NCI-H774 (cell line): ENCODE results near the gene KRT17.
"Not testable (repeated sequence)": the region's sequence is repeated elsewhere in the genome, so short reads cannot be mapped to it uniquely, and the experiment has no call there.

Experiments
- DNase-seq: peaks from one replicate; lab custom pipeline; 2025; lab: John Stamatoyannopoulos, UW

The KRT17 gene

DNA sequence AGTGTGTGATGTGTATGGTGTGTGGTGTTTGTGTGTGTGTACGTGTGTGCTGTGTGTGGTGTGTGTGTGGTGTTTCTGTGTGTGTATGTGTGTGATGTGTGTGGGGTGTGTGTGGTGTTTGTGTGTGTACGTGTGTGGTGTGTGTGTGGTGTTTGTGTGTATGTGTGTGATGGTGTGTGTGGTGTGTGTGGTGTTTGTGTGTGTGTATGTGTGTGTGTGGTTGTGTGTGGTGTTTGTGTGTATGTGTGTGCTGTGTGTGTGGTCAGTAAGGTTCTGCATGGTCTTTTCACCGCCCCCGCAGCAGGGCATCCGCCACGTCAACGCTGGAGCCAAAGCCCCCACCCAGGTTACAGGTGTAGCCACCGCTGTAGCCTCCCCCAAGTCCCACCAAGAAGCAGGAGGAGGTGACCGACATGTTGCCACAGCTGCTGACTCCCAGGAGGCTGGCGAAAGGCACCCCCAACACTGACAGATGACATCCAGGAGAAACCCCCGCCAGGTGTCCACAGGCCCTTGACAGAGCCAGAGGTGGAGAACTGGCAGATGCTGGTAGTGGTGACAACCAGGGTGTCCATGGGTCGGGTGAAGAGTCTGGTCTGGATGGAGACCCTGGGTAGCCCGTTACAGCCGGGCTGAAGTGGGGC is 9.3 kb upstream of the KRT17 start:
- DNase-seq = no peak

DNA sequence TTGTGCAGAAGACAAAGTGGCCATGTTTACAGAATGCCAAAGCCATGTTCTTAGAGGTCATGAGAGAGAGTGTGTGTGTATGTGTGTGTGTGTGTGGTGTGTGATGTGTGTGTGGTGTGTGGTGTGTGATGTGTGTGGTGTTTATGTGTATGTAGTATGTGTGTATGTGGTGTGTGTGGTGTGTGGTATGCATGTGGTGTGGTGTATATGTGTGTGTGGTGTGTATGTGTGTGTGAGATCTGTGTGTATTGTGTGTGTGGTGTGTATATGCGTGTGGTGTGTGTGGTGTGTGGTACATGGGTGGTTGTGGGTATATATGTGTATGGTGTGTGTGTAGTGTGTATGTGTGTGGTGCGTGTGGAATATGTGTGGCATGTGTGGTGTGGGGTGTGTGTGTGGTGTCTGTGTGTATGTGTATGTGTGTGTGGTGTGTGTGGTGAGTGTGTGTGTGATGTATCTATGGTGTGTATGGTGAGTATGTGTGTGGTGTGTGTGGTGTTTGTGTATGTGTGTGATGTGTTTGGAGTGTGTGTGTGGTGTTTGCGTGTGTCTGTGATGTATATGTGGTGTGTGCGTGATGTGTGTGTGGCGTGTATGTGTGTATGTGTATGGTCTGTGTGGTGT is 8.2 kb upstream of the KRT17 start:
- DNase-seq = no peak

DNA sequence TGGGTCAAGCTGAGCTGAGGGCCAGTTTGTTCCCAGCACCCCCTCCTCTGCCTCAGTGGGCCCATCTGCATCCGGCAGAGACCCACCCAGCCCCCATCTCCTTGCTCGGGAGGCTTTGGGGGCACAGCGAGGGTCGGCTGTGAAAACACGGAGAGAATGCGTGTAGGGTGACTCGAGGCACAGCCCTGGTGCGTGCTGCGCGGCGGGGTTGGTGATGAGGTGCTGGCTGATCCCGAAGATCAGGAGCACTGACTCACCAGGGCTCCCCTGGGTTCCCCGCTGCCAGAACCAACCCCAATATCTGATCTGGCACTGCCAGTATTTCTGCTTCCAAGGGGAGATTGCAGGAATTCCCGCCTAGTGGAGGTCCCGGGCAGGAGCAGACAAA is 7.5 kb upstream of the KRT17 start:
- no peak for DNase-seq

DNA sequence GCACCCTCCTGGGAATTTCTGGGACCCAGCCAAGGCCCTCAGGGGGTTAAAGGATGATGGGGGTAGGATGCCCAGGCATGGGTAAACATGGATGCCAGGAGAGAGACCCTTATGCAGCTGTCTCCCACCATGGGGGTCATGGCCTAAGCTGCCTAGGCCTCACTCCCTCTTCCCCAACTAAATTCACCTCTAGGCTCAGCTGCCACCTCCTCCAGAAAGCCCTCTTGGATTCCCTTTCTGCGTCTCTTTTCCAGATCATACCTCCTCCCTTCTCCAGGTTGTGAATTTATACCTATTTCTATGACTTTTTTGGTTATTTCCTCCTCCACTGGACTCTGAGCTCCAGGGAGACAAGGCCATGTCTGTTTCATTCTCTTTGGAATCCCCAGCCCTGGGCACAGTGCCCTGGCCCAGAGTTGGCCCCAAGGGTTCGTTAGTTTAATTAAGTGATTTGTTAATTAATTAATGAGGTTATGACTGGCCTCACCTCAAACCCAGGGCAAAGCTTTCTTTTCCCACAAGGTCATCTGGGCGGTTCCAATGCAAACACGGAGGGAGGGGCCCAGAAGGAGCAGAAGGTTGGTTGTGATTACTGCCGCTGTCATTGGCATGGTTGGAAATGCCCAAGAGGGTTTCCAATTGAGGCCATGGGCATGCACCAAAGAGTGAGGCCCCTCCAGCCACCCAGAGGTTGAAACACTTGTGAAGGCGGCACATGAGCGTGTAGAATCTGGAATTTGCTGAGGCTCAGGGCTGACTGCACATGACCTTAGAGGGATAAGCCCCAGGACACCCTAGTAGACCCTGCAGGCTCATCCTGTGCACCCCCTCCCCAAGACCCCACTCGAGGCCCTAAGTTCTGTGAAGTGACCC is 6.9 kb upstream of the KRT17 start:
- DNase-seq = no peak

DNA sequence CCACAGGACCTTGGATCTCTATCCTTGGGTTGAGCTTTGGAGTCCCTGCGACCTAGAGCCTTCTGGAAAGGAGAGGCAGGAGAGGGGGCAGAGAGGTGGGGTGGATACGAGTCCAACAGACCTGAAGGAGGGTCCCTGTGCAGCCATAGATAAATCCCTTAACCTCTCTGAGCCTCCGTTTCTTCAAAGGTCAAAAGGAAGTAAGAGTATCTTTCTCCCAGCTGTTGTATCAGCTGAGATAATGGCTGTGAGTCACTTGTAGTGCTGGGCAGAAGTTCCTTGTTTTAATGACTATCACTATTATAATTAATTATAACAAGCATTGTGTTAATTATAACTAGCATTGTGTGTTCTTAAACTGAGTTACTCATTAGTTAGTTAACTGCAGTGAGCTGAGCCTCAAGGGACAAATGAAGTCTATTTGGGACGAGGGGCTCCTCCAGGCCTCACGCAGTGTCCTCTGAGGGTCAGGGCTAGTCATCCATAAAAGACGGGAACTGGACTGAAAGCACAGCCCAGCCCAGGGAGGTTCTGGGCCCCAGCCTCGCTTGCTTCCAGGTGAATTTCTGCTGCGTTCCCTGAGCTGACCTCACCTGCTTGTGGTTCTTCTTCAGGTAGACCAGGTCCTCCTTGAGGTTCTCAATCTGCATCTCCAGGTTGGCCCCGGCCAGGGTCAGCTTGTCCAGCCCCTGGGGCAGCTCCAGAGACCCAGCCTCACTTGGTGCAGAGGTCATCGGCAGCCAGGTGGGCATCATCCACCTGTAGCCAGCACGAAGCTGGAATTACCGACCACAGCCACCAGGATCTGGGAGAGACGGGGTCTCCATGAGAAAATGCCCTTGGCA is 5.7 kb upstream of the KRT17 start:
- DNase-seq = no peak

DNA sequence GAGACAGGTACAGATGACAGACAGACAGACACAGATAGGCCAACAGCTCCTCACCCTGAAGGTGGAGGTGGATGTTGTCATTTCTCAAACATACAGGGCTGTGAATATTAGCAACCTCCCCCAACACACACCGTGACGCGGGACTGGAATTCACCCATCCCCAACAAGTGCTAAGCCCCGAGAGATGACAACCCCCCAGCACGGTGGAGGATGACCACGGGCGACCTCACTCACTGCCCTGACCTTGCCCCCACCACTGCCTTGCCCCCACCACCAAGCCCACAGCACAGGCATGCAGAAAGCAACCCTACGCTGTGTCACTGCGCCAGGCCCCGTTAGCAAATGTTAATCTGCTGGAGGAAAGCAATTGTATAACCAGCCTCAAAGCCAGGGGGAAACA is 4.9 kb upstream of the KRT17 start:
- DNase-seq = no peak

DNA sequence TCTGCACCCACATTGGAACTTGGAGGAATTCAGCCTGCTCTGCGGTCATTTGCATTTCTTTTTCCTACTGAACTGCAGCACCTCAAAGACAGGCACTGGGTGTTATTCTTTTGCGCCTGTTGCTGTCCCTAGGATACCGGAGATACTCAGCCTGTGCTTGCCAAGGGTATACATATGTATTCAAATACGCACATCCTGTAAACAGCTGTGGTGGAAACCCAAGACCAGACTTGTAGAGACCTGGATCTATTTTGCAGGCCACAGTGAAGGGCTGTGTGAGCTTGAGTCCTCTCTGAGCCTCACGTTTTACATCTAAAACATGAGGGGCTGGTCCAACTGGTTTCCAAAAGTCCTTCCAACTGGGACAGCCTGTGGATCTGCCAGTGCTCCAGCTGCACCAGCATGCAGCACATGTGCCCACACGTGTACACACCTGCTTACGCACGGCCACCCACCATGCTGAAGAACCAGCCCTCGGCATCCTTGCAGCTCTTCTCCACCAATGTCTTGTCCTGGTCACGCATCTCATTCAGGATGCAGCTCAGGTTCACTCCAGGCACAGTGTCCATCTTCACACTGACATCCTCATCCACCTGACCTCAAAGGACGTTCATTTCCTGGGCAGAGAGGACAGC is 4.4 kb upstream of the KRT17 start:
- not testable (repeated sequence) for DNase-seq

DNA sequence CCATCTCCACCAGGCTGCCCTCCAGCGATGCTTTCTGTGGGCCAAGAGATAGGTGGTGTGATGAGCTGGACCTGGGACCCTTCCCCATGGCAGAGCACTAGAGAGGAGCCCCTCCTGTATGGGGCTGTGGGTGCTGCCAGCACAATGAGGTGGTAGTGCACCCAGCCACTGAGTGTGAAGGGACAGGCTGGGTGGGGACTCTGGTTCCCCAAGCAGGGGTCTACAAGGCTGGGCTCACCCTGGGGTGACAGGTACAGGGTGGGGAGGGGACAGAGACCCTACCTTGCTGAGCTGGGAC is 3.6 kb upstream of the KRT17 start:
- DNase-seq = not testable (repeated sequence)

DNA sequence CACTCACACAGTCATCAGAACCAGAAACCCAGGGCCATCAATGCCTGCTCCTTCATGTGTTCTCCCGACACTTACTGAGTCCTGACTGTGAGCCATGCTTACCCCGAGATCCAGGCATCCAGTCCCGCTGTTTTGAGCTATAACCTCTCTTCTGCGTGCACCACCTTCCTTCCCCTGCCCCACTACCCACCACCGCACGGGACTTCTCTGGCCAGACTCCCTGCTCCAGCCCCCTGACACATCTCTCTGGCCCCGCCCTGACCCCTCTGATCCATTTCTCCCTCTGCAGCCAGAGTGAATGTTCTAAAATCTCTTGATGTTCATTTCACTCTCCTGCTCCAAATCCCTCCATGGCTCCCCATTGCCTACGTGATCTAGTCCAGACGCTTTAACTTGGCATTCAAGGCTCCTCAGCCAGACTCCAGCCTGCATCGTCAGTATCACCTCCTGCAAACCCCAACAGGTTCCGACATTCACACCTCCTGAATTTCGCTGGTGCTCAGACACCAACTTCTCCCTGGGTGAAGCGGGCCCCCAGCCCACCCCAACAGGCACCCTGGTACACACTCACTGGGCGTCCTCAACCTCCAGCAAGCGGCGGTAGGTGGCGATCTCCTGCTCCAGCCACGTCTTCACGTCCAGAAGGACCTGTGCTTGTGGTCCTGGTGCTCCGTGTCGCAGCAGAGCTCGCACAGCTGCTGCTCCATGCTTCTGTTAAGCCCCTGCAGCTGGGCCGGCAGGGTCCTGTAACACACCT is 3.1 kb upstream of the KRT17 start:
- no peak for DNase-seq

DNA sequence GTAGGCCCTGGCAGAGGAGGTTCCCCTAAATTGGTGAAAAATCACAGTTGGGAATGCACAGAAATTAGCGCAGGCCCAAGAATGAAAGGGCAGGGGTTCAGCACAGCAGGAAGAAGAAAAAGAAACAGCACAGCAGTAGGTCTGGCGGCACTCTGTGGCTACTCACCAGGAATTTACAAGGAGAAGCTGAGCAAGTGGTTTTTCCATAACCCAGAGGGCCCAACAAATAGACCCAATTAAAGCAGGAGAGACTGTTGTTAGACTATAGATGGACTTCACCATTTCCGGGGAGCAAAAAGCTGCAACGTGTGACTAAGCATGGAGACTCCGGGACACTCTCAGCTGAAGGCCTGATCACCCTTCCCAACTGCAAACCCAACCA is 2.5 kb upstream of the KRT17 start:
- not testable (repeated sequence) for DNase-seq

DNA sequence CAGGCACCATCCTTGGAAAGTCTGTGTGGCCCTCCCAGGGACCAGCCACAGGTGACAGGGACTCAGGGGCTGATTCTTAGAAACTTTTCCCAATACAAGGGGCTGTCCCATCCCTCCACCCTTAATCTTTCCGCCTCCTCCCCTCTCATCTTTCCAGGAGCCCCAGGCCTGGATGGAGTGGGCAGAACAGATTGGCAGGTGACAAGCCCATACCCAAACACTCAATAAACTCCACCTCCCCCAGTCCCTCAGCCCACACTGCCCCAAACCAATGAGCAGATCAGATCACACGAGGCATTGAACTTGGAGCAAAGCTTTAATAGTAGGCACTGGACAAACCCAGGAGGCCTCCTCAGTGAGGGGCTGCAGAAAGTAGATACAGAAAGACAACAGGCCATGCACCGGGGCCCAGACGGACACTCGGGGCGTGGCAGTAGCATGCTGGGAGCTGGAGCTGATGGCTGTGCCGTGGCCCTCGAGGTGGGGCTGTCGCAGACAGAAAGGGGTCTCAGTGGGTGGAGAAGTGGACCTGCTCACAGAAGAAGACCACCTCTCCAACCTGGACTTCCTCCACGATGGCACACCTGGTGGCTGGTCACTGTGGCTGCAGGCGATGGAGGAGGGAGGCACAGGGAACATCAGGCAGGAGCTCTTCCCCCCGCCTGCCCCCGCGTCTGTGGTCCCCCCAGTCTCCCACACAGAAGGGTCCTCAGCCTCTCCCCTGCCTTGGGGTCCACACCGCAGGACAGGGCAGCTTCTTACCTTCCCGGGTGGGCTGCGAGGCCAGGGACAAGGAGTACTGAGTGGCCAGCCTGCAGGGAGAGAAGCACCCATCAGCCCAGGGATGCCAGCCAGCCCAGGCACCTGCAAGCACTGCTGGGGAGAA is 1.9 kb upstream of the KRT17 start:
- not testable (repeated sequence) for DNase-seq

DNA sequence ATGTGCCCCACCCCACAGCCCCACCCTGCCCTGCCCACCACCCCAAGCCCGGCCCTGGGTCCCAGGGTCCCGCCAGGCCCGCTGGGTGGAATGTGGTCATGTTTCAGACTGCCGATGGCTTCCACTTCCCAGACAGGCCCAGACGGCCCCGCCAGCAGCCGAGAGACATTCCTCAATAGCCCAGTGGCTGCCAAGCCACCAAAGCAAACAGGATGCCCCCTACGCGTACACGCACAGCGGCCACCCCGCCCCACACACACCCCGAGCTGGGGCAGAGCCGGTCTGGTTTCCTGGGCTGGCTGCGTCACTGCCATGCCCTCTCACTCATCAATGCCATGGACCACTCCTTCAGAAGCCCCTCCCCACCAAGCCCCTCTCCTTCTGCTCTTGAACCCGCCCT is 1.2 kb upstream of the KRT17 start:
- DNase-seq = no peak

DNA sequence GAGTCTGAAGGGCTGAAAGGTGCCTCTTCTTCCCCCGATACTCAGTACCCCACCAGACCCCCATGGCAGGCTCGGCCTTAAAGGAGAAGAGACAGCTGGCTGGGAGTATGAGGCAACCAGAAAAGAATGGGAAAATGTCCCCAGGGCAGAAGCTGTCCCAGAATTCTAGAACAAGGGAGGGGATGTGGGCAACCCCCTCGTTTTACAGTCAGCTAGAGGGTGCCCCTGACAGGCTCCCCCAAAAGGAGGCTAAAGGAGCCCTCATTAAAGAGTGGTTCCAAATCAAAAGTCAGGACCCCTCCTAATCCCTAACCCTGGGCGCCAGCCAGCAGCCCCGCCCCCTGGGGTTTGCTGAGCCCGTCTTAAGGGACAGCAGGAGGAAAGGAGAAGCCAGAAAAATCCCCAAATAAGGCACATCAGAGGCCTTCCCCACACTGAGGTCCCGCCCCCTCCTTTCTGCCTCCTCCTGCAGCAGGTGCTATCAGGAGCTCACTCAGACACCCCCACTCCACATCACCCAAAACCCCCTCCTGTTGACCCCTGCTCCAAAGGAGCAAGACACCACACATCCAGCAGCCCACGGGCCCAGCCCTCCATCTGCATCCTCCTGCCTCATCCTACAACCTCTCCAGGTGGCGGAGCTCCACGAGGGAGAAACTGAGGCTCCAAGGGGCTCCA is 1.1 kb downstream of the KRT17 start:
- not testable (repeated sequence) for DNase-seq

DNA sequence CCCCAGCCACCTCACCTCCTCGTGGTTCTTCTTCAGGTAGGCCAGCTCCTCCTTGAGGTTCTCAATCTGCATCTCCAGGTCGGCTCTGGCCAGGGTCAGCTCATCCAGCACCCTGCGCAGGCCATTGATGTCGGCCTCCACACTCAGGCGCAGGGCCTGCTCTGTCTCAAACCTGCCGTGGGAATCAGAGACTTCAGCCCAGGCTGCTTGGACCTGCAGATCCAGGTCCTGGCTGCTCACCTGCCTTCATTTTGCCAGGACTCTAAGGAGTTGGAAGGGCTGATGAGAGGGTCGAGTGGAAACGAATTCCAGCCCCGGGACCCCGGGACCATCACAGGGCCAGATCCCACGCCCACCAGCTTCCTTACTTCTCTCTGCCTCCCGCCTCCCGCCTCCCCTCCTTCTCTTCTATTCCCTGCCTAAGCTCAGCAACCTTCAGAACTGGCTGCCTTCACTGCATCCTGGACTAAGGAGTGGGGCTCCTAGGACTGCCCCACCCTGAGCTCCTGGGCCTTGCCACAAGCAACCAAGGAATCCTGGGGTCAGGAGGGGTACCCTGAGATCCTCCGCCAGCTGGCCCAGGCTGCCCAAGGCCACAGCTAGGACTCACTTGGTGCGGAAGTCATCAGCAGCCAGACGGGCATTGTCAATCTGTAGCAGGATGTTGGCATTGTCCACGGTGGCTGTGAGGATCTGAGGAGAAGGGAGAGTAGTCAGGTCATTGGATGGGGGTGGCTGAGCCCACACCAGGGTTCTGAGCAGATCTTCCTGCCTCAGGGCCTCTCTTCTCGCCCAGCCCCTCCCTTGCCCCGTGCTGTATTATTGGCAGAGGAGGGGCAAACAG is 1.8 kb downstream of the KRT17 start:
- not testable (repeated sequence) for DNase-seq

DNA sequence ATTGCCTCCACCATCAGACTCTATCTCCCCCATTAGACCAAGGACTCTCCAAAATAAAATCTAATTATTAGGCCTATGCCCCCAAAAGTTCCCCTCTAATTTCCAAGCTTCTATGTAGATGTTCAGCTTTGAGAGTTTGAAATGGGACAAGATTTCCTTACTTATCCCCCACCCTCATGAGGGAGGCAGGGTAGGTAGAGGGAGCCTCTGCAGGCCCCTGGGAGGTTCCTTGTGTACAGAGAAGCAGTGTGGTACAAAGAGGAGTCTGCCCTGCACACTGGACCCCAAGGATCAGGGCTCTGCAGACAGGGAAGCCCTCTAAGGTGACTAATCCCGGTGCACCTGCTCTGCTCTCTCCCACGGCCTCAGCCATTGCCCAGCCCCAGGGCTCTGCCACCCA is 2.5 kb downstream of the KRT17 start:
- DNase-seq = no peak

DNA sequence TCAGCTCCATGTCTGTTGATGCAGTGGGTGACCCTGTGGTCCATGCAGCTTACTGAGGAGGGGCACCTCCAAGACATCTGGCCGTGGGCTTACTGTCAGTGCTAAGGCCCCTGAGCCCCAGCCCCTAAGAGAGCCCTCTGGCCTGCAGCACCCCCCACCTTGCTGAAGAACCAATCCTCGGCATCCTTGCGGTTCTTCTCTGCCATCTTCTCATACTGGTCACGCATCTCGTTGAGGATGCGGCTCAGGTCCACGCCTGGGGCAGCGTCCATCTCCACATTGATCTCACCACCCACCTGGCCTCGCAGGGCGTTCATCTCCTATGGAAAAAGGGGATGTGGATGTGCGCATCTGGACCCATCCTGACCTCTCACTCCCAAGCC is 2.9 kb downstream of the KRT17 start:
- not testable (repeated sequence) for DNase-seq

DNA sequence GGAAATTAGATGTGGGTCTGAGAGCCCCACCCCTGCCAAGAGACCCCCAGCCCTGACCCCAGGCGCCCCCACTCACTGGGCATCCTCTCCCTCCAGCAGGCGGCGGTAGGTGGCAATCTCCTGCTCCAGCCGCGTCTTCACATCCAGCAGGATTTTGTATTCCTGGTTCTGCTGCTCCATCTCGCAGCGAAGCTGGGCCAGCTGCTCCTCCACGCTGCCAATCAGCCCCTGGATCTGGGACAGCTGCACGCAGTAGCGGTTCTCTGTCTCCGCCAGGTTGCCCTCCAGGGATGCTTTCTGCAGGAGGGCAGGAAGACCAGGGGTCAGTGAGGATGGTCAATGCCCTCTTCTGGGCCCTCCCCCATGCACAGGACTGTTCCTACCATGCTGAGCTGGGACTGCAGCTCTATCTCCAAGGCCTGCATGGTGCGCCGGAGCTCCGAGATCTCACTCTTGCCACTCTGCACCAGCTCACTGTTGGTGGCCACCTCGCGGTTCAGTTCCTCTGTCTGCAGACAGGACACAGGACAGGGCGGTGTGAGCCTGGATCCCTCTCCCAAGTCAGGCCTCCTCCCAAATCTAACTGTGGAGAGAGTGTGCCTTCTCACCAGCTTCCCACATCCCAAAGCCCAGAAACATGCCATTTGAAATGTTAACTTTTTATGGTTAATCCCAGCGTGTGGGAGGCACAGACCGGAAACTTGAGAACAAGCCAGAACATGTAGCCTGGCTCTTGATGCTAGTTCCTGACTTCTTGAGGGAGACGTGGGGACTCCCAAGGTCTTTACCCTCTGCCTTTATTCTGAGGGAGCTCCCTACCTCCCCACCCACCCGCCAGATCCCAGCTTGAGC is 3.6 kb downstream of the KRT17 start:
- DNase-seq = no peak
